Endometrial microvascular endothelial cells (primary cell): ENCODE results near the gene CYP2E1. TPM values are rescaled to one million over a fixed set of nuclear protein-coding genes. Genes with fewer than 3 reads are reported as not detected.
"Not testable (repeated sequence)": the region's sequence is repeated elsewhere in the genome, so short reads cannot be mapped to it uniquely, and the experiment has no call there.

ENCODE experiments used
- in situ Hi-C: cut with HindIII; loops from 2 replicates; pipeline ENCODE4 v1.10.0; 2017; ENCODE audit warnings: low sequenced_read_pairs, low pct_unique_long_range_greater_than_20kb; ENCODE audit errors: inconsistent ontology term
- total RNA-seq: library from RNA; depleted of rRNA; stranded (reverse); fragments of >200 nt; gene quantifications from one replicate; pipeline ENCODE4 v1.2.3, GENCODE V29; 2015; ENCODE audit errors: inconsistent ontology term

CYP2E1 gene
- total RNA-seq, 1 donor from 2014 or later: not detected

DNA sequence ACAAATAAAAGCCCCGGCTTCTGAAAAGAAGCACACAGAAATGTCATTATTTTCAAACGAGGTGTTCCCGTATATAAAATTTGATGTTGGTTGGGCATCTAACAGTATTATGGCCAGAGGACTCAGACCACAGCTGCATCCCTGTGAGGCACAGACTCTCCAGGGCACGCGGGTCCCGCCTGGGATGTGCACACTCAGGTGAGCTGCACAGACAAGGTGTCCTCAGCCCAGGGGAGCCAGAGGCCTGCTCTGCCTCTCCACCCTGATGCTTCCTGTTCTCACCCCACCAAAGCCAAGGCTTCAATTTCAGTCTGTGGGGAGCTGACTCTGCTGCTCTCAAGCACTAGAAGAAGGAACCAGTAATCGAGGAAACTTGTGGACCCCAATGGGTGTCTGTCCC is 1.7 kb upstream of the CYP2E1 start:
- in situ Hi-C loops: no loop called here

DNA sequence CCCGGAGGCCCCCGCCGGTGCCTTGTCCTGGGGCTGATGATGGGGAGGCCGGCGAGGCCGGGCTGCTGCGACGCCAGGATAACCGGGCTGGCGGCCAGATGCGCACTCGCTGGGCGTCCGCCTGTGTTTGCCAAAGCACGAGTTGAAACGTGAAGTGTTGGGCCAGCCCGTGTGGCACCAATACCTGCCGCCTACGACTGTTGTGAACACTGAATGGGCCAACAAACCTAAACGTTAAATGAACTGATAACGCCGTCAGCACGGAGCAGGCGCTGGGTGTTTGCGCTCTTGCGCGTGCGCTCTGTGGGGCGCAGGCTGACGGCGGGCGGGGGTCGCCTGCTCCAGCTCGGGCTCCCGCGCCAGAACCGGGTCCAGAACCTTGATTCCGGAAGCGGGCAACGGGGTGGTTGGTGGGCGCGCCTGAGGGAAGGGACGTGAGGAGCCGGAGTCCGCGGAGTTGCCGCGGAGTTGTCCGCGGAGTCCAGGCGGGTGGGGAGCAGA is 658 bp downstream of the CYP2E1 start:
- in situ Hi-C loops: no loop called here

DNA sequence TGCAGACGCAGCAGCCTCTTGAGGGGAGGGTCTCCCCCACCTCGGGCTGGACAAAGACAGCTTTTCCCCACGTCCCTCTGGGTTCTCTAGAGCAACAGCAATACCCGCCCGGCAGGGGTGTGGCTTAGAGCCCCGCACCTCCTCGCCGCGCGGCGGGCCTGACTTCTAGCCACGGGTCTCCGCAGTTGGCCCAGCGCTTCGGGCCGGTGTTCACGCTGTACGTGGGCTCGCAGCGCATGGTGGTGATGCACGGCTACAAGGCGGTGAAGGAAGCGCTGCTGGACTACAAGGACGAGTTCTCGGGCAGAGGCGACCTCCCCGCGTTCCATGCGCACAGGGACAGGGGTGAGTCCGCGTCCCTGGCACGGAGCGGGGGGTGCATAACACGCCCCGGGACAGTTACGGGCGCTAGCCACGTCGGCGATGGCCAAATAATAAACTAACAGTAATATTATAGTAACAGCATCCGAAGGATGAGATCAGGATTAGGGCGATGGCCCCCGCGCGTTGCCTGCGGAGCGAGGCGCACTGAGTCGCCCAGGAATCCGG is 1.2 kb downstream of the CYP2E1 start:
- in situ Hi-C loops: no loop called here

DNA sequence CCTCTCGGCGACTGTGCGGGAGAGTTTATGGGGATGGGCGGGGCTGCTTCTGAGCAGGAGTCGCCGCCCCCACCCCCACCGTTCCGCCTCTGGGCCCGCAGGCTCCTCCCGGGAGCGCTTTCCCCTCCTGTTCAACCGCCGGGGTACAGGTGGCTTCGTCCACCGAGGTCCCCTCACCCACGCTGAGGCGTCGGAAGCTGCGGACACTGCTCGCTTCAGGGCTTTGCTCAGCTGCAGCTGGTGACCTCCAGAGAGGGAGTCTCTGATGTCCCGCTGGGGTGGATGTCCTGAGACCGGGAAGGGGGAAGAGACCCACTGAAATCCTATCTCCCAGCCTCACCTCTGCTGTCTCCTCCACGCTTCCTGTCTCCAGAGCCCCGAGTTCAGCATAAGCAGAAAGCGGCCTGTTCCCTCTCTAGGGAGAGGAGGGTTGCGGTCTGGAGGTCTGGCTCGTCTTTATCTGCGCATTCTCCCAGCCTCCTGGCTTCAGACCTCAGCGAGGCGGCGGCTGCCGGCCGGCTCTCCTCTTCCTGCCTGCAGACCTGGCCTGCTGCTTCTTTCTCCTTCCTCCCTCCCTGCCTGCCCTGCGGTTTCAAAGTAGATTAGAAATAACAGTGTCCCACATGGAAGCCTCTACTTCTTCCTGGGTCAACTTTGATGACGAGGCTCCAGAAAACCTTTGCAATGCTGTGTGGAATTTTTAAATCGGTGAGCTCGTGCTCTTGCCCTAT is 1.8 kb downstream of the CYP2E1 start:
- in situ Hi-C loops: no loop called here

DNA sequence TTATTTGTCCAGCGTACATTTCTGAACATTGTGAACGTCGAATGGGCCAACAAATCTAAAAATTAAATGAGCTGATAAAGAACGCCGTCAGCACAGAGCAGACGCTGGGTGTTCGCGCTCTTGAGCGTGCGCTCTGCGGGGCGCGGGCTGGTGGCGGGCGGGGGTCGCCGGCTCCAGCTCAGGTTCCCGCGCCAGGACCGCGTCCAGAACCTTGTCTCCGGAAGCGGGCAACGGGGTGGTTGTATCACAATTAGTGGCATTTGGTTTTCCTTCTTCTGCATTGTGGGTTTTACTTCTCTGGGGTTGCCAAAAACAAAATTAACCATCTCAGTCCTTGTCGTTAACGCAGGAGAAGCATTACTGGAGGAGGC is 2.4 kb downstream of the CYP2E1 start:
- in situ Hi-C loops: no loop called here

DNA sequence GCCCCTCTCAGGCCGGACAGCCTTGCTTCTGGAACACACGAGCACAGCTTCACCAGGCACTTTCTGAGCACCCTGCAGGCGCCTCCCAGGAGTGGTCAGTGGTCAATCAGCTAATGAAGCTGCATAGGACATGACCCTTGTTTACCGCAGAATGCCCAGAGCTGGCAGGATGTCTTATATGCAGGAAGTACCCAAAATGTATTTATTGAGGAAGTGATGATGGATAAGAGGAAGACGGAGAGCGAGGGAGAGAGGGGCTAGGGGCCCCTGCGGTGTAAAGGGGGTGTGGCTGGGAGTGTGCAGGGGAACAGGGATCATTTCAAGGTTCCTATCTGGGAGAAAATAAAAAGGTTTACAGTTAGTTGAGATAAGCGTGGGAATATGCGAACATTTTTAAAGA is 3.3 kb downstream of the CYP2E1 start:
- in situ Hi-C loops: no loop called here

DNA sequence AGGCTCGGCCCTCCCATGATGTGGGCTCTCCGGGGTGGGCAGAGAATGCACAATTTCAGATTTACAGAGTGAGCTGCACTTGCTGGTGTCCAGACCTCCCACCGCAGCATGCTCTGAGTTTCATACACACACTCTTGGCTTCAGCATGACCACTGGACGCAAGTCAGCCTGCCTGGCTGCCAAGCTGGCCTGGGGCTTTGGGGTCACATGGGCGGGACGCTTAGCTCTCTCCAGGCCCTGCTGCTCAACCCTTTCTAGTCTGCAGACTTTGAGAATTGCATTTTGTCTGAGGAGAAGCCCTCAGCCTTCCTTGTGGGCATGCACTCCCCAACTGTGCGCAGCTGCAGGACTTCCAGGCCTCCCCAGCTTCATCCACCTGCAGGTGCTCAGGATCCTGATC is 5.7 kb downstream of the CYP2E1 start:
- in situ Hi-C loops: no loop called here

DNA sequence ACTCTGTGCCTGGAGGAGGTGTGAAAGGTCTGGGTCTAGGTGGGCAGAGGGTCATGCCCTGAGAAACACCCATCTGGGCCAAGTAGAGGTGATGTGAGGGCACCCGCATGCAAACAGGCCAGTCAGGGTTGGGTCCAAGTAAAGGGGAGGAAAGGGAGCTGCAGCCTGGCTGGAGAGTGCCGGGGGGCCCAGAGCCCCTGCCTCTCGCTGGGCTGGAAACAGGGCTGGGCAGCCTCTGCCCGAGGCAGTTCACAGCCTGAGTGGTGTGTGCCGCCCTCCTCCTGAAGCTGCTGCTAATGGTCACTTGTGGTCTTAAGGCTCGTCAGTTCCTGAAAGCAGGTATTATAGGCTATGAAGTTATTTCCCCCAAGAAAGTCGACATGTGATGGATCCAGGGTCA is 7.3 kb downstream of the CYP2E1 start:
- in situ Hi-C loops: no loop called here

DNA sequence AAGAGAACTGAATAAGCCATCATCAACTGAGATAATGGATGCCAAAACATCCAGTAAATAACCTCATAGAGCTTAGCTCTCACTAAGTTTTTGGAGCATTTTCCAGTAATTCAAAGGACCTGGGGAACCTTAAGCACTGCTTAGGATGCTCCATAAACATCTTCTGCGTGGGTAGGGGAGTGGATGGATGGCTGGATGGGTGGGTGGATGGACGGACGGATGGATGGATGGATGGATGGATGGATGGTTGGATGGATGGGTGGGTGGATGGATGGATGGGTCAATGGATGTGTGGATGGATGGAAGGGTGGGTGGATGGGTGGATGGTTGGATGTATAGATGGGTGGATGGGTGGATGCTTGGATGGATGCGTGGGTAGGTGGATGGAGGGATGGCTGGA is 9.0 kb downstream of the CYP2E1 start:
- in situ Hi-C loops: no loop called here

DNA sequence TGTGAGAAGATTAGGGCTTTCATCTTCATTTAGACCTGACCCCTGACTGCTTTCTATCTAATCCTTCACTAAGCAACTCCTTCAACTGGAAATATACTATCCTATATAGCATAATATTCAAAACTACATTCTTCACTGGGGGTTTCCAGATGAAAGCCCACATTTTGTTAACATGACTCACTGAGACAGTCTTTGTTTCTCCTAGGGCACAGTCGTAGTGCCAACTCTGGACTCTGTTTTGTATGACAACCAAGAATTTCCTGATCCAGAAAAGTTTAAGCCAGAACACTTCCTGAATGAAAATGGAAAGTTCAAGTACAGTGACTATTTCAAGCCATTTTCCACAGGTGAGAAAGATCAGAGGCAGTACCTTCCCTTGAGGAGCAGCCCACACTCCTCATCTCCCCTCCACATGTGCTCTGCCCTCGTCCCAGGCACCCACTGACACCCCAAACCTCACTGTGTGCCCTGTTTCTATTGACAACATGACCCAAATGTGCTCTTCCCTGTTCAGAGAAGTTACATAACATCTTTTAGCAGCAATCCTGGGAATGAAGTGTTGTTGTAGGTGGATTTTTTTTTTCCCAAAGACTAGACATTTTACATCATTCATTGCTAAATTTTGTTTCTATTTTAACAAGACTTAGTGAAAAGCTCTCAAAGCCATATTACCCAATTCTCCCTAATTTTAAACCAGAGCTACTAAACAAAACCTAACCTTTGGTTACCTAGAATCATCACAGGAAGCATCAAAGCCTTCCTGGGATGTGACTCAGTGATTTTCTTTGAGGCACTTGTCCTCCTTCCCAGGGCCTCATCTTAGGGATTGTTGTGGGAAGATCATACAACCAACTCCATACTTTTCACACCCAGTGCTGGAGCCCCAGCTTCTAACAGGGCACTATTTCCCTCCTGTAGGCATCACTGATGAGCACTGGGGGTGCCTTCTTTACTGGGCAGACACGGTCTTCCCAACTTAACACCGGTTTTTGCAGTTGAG is 10.7 kb downstream of the CYP2E1 start:
- in situ Hi-C loops: no loop called here

DNA sequence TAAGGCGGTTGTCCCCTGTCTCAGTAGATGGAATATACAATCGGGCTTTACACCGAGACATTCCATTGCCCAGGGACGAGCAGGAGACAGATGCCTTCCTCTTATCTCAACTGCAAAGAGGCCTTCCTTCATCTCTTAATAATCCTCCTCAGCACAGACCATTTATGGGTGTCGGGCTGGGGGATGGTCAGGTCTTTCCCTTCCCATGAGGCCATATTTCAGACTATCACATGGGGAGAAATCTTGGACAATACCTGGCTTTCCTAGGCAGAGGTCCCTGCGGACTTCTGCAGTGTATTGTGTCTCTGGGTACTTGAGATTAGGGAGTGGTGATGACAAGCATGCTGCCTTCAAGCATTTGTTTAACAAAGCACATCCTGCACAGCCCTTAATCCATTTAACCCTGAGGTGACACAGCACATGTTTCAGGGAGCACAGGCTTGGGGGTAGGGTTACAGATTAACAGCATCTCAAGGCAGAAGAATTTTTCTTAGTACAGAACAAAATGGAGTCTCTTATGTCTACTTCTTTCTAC is 14.3 kb downstream of the CYP2E1 start:
- in situ Hi-C loops: not testable (repeated sequence)

DNA sequence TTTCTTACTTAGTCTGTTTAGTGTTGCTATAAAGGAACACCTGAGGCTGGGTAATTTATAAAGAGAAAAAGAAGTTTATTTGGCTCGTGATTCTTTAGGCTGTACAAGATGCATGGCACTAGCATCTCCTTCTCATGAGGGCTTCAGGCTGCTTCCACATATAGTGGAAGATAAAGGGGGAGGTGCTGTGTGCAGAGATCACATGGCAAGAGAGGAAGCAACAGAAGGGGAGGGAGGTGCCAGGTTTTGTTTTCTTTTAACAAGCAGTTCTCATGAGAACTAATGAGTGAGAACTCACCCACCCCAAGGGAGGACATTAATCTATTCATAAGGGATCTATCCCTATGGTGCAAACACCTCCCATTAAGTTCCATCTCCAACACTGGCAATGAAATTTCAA is 17.3 kb downstream of the CYP2E1 start:
- in situ Hi-C loops: no loop called here

DNA sequence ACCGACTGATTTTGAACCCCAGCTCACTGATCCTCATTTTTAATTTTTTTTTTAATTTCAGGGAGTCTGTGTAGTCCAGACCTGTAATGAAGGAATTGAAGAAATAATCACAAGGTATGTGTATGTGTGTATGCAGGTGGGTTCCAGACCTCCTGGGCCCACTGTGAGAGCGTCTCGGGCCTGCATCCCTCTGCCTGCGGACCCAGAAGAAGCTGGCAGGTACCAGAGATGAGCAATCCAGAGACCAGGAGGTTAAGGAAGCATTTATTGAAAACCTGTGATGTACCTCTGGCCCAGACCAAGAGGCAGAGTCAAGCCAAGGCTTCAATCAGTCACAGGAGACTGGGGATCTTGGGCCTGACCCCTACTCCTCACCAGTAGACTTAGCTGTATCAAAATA is 27.4 kb downstream of the CYP2E1 start:
- in situ Hi-C loops: no loop called here

DNA sequence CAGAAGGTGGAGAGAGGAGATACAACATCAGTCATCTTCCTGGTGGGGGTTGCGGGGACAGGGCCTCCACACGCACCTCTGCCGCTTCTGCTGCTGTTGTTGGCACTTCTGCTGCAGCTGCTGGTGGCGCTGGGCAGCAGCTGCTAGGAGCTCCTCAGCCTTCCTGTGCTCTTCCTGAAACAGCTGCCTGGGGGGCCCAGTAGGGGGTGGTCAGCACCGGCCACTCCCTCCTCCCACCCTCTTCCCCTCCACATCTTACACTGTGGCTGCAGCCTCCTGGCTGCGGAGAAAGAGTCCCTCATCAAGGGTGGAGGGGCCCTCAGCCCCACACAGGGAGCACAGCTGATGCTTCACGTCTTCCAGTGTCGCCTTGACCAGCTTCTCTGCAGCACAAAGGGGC is 28.4 kb downstream of the CYP2E1 start:
- in situ Hi-C loops: no loop called here

DNA sequence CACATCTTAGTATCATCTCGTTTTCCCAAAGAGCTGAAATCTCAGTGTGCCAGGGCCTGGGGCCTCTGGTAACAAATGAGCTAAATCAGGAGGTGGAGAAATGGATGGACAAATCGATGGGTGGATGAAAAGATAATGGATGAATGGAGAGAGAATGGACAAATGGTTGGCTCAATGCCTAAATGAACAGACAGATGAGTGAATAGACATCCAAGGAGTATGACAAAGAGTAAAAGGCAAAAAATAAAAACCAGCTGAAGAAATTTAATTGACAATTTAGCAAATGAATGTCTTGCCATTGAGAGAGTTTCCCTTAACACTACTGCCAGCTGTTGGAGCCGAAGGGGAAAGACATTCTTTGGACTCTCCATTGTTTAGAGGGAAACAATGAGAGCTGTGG is 30.2 kb downstream of the CYP2E1 start:
- in situ Hi-C loops: no loop called here

DNA sequence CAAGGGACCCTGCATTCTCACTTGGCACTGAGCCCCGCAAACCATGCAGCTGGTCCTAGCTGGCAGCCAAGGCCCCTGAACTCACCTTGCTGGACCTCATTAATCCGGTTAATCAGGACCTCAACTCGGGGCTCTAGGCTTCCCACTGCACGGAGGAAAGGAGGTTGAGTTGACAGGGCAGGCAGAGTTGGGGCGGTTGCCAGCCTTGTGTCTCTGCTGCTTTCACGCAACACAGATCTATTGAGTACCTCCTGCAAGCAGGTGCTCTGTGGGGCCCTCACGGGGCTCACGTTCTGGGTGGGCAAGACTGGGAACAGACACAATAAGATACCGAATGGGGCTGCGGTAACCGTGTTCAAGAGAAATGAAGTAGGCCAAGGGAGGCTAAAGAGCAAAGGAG is 32.1 kb downstream of the CYP2E1 start:
- in situ Hi-C loops: no loop called here

DNA sequence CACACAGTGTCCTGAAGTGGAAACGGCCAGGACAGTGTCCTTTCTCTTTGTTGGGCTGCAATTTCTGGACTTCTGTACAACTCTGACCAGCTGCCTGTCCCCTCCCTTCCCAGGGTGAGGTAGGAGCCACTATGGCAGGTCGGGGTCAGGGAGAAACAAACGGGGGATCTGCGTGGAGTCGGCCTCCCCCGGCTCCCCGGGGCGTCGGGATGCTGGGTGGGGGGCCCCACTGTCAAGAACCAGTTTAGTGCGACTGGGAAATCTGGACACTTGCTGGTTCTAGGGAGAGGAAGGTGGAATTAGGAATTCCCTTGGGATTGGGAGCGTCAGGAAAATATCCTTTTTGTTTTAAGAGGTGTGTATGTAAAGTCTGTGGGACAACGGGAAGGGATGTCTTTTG is 37.7 kb downstream of the CYP2E1 start:
- in situ Hi-C loops: no loop called here

DNA sequence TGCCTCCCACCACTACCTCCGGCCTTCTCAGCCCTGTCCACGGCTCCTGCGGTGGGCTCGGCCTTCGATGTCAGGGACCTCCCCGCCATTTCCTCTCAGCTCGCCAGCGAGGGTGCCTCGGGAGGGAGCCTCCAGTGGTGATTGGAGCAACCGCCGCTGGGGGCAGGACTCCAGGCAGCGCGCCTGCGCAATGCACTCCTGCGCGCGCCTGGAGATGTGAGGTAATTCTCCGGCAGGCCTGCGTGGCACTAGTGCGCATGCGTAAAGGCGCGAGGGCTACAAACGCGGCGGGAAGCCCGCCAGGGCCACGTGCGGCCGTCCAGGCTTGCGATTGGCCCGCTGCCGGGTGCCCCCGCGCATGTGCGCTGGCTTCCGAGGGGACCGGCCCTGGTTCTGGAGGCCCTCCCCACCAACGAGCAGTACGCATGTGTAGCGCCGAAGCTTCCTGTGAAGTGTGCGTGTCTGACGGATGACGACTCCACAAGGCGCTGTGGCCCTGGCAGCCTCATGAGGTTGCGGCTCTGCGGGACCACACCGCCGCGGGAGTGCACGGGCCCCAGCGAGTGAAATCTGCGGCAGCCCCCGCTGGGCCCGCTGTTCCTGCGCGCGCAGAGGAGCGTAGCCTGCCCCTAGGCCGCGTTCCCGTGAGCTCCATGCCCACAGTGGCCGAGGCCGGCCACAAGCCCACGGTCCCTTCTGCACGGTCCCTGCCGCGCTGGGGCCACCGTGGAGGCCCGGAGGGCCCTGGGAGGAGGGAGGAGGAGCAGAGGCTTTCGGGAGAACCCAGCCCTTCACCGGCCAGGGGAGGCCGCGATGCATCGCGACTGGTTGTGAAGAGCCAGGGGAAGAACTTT is 38.5 kb downstream of the CYP2E1 start, which contains the start of gene SYCE1:
Gene SYCE1, minus strand, starts transcription at position 143 of the 854 bp plus-strand sequence. Its CDS starts 54 bp downstream, at position 89.
- in situ Hi-C loops: no loop called here
